Urinary bladder (tissue), 4 donors: ENCODE results near the gene SPEF2. TPM values are rescaled to one million over a fixed set of nuclear protein-coding genes. Genes with fewer than 3 reads are reported as not detected.

Experiments used
- DNase-seq: peaks from one replicate; pipeline ENCODE4 v3.0.0-alpha.2; 2015; ENCODE audit errors: extremely low spot score
- H3K27ac ChIP-seq: one replicate; pipeline ENCODE4 v1.5.1; 2013; ENCODE audit warnings: low read depth, mild to moderate bottlenecking, moderate library complexity
- H3K36me3 ChIP-seq: one replicate; pipeline ENCODE4 v1.6.1; 2013; ENCODE audit warnings: mild to moderate bottlenecking, moderate library complexity; ENCODE audit not compliant: insufficient read depth
- H3K4me1 ChIP-seq: one replicate; pipeline ENCODE4 v1.6.1; 2013; ENCODE audit warnings: mild to moderate bottlenecking, moderate library complexity; ENCODE audit not compliant: insufficient read depth
- H3K4me3 ChIP-seq: one replicate; pipeline ENCODE4 v1.5.1; 2013; ENCODE audit warnings: low read depth, low read length
- WGBS: extraction: QIAGEN DNeasy Blood & Tissue Kit; methylation state at CpG from one replicate; pipeline ENCODE4 v1.1.7; 2013; 5-methylcytosine and 5-hydroxymethylcytosine counted together
- polyA plus RNA-seq: library from polyadenylated mRNA; stranded (reverse); fragments of 200-250 nt; gene quantifications from one replicate; pipeline ENCODE4 v1.2.3, GENCODE V29; 2013
- total RNA-seq: library from RNA; depleted of rRNA; stranded (reverse); fragments of >200 nt; gene quantifications from one replicate; pipeline ENCODE4 v1.2.3, GENCODE V29; 2014
- donor health status: healthy with polysubstance abuse.
- donor health status: healthy.

Gene SPEF2
- total and polyA plus RNA-seq, 2 donors = 3.7 to 30.0 TPM

DNA sequence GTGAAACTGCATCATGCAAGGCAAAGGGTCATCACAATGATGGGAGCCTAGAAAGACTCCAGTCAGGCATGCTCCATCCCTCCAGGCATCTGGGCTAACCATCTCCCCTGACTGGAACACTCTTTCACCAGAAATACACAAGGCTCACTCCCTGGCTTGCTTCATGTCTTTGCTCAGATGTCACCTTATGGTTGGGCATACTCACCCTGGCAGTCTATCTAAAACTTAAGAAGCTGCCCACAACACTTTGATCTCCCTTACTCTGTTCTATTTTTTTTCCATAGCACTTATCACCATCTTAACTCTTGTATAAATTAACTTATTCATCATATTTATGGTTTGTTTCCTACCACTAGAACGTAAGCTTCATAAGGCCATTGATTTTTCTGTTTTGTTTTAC, 90.0 kb downstream of the SPEF2 start:
- no peaks in the 10 kb centered on the region for H3K36me3 ChIP-seq
- H3K27ac ChIP-seq = no peak overlapping the region
- H3K4me3 ChIP-seq = no peak overlapping the region
- H3K4me1 ChIP-seq = no peaks in the 10 kb centered on the region
- WGBS = 93% methylated on average over 1 of the region's 1 CpG
- DNase-seq = no peak

DNA sequence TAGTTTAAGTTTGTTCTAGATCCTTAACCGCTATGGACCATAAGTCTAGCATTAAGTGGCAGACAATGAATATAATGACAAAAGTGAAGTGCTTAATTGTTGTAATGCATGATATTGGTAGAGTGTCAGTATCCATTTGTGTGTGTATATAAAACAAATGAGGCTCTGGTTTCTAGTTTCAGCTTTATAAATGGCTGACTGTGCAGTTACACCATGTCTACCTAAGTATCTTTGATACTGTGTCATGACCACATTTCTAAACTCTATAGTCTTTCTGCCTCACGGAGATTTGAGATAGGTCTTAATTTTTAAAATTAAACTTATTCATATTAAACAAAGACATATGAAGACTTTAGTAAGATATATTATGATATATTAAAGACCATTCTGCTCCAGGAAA, 92.0 kb downstream of the SPEF2 start:
- DNase-seq = no peak

DNA sequence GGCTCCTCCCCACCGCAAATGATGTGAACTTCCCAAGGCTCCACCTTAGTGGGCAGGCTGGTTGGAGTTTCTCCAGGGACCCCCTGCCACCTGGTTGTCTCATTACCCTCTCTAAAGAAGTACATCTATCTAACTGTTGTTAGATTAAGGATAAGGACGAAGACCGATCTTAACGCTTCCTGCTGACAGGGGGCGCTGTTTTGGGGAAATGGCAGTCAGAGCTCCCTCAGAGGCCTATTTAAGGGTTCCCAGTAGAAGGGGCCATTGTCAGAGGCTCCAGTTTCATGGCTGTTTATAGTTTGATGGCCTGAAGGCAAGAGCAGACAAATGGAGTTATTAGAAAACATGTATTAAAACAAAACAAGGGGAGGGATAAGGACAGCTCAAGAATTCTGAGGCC, 100.1 kb downstream of the SPEF2 start:
- DNase-seq = no peak
- 73% methylated on average over 5 of the region's 5 CpGs for WGBS
- H3K4me3 ChIP-seq = no peak overlapping the region
- no peaks in the 10 kb centered on the region for H3K36me3 ChIP-seq
- H3K4me1 ChIP-seq = no peaks in the 10 kb centered on the region
- no peak overlapping the region for H3K27ac ChIP-seq

More for the DNA sequence above, 92.0 kb downstream of the SPEF2 start:
- Histone ChIP-seq H3K36me3 (no peaks in the 10 kb centered on the region), H3K4me3 (no peak overlapping the region), H3K27ac (no peak overlapping the region), H3K4me1 (no peaks in the 10 kb centered on the region)
- 95% methylated on average over 2 of the region's 2 CpGs for WGBS

GRCh38 chr5:35735718-35736117, 118.1 kb downstream of the SPEF2 start:
- no peak for DNase-seq
- no peaks in the 10 kb centered on the region for H3K36me3 ChIP-seq
- 94% methylated on average over 3 of the region's 3 CpGs for whole genome bisulfite sequencing
- no peak overlapping the region for H3K4me3 ChIP-seq
- no peak overlapping the region for H3K27ac ChIP-seq
- no peaks in the 10 kb centered on the region for H3K4me1 ChIP-seq

DNA sequence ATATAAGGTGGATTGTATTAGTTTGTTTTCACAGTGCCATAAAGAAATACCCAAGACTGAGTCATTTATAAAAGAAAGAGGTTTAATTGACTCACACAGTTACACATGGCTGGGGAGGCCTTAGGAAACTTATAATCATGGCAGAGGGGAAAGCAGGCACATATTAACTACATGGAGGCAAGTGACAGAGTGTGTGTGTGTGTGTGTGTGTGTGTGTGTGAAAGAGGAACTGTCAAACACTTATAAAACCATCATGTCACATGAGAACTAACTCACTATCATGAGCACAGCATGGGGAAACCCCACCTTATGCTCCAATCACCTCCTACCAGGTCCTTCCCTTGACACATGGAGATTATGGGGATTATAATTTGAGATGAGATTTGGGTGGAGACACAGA, 118.6 kb downstream of the SPEF2 start:
- Histone ChIP-seq H3K27ac (no peak overlapping the region), H3K4me3 (no peak overlapping the region), H3K36me3 (no peaks in the 10 kb centered on the region), H3K4me1 (no peaks in the 10 kb centered on the region)
- no peak for DNase-seq

- Histone ChIP-seq H3K27ac (no peak overlapping the region), H3K4me1 (no peaks in the 10 kb centered on the region), H3K36me3 (no peaks in the 10 kb centered on the region), H3K4me3 (no peak overlapping the region)
- 66% methylated on average over 5 of the region's 5 CpGs for whole genome bisulfite sequencing
- DNase-seq = no peak
These were observed 123.6 kb downstream of the SPEF2 start for GRCh38 chr5:35741126-35741716.

DNA sequence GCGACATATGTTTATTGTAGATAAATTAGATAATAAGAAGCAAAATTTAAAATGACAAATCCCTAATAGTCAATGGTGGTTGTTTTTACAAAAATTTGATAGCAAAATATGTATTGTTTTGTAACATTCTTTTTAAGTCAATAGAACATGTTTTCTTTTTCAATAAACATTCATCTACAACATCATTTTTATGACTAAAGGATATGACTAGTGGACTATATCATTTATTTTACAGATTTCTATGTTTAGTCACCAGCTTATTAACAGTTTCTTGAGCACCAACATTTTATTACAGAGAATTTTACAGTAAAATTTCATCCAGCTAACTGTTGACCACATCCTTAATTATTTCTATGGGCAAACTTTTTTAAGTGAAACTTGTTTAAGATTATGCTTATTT, 124.3 kb downstream of the SPEF2 start:
- 66% methylated on average over 1 of the region's 1 CpG for WGBS
- no peak overlapping the region for H3K4me3 ChIP-seq
- no peak for DNase-seq
- H3K36me3 ChIP-seq = no peaks in the 10 kb centered on the region
- H3K4me1 ChIP-seq = no peaks in the 10 kb centered on the region
- H3K27ac ChIP-seq = no peak overlapping the region

GRCh38 chr5:35743644-35744043, 126.0 kb downstream of the SPEF2 start:
- H3K36me3 ChIP-seq = no peaks in the 10 kb centered on the region
- H3K4me1 ChIP-seq = no peaks in the 10 kb centered on the region
- H3K27ac ChIP-seq = no peak overlapping the region
- no peak overlapping the region for H3K4me3 ChIP-seq
- no peak for DNase-seq

DNA sequence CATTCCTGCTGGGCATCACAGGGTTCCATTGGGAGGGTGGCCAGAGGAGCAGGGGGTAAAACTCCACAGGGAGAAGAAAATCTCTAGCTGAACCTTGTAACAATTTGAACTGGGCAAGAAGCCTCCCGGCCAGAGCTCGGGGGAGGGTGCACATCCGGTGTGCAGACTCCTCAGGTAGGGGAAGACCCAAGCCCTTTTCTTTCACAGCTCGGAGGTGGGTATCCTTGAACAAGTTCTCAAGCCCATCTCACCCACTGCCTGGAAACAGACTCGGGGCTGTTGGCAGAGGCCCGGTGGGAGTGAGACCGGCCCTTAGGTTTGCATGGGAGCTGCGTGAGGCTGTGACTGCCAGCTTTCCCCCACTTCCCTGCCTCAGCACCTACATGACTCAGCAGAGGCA, 127.5 kb downstream of the SPEF2 start:
- H3K4me1 ChIP-seq = no peaks in the 10 kb centered on the region
- H3K27ac ChIP-seq = no peak overlapping the region
- H3K36me3 ChIP-seq = no peaks in the 10 kb centered on the region
- no peak overlapping the region for H3K4me3 ChIP-seq
- DNase-seq = no peak
- WGBS = 93% methylated on average over 8 of the region's 8 CpGs

DNA sequence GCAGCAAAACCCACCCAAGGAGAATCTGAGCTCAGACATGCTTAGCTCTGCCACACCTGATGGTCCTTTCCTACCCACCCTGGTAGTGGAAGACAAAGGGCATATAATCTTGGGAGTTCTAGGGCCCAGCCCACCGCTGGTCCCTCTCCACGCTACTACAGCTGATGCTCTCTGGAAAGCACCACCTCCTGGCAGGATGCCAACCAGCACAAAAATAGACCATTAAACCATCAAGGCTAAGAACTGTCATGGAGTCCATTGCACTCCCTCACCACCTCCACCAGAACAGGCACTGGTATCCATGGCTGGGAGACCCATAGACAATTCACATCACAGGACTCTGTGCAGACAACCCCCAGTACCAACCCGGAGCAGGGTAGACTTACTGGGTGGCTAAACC, 128.0 kb downstream of the SPEF2 start:
- 79% methylated on average over 3 of the region's 3 CpGs for WGBS
- H3K4me1 ChIP-seq = no peaks in the 10 kb centered on the region
- H3K4me3 ChIP-seq = no peak overlapping the region
- H3K36me3 ChIP-seq = no peaks in the 10 kb centered on the region
- H3K27ac ChIP-seq = no peak overlapping the region
- no peak for DNase-seq

DNA sequence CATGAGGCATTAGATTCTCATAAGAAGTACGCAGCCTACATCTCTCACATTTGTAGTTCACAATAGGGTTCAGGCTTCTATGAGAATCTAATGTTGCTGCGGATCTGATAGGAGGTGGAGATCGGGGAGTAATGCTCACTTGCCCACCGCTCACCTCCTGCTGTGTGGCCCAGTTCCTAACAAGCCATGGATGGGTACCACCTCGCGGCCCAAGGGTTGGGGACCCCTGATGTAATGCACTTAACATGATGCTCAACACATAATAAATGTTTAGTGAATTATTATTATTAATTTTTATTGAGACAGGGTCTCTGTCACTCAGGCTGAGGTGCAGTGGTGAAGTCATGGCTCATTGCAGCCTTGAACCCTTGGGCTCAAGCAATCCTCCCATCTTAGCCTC, 134.3 kb downstream of the SPEF2 start:
- no peak for DNase-seq
- WGBS = 95% methylated on average over 6 of the region's 6 CpGs
- Histone ChIP-seq H3K4me3 (no peak overlapping the region), H3K27ac (no peak overlapping the region), H3K4me1 (no peaks in the 10 kb centered on the region), H3K36me3 (no peaks in the 10 kb centered on the region)

GRCh38 chr5:35753500-35753899, 135.8 kb downstream of the SPEF2 start:
- H3K4me3 ChIP-seq = no peak overlapping the region
- no peaks in the 10 kb centered on the region for H3K36me3 ChIP-seq
- no peak for DNase-seq
- no peak overlapping the region for H3K27ac ChIP-seq
- 76% methylated on average over 5 of the region's 5 CpGs for WGBS
- H3K4me1 ChIP-seq = no peaks in the 10 kb centered on the region

- H3K4me3 ChIP-seq = no peak overlapping the region
- DNase-seq = no peak
- H3K4me1 ChIP-seq = no peaks in the 10 kb centered on the region
- no peak overlapping the region for H3K27ac ChIP-seq
- H3K36me3 ChIP-seq = no peaks in the 10 kb centered on the region
- 11% methylated on average over 1 of the region's 1 CpG for WGBS
These were observed 136.8 kb downstream of the SPEF2 start for GRCh38 chr5:35754481-35754880.

GRCh38 chr5:35755966-35756365, 138.3 kb downstream of the SPEF2 start:
- 91% methylated on average over 5 of the region's 5 CpGs for WGBS

GRCh38 chr5:35758151-35758724, 140.6 kb downstream of the SPEF2 start:
- Histone ChIP-seq H3K36me3 (no peaks in the 10 kb centered on the region), H3K27ac (no peak overlapping the region), H3K4me3 (no peak overlapping the region), H3K4me1 (no peaks in the 10 kb centered on the region)
- no peak for DNase-seq
- 77% methylated on average over 5 of the region's 5 CpGs for WGBS

More at GRCh38 chr5:35755966-35756365, 138.3 kb downstream of the SPEF2 start:
- no peak overlapping the region for H3K4me3 ChIP-seq
- no peaks in the 10 kb centered on the region for H3K36me3 ChIP-seq
- H3K4me1 ChIP-seq = no peaks in the 10 kb centered on the region
- H3K27ac ChIP-seq = no peak overlapping the region
- no peak for DNase-seq
